ENCODE data around the gene SORL1. TPM values are rescaled to one million over a fixed set of nuclear protein-coding genes. Genes with fewer than 3 reads are reported as not detected.

Gene SORL1
- total RNA-seq, 1 donor from 2014 or later: 46.0 TPM

DNA sequence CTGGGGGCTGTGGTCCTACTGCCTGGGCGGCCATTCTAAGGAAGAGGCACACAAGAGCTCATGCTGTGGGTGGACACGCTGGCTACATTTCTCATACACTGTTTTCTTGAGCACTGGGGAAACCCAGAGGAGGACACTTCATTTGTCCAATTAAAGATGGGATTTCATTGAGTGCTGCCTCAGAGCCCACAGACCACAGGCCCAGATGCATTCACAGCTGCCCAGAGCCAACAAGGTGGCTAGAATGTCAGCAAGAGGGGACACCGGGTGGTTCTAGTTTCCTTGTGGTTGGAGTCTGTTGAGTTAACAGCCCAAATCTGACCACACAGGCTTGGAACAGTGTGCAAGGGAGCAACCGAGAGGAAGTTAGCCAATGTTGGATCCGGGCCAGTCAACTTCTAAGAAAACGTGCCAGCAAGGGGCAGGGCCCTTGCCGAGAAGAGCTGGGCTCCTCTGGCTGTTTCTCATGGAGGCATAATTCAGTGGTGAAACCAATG is 35.0 kb upstream of the SORL1 start:
- Histone ChIP-seq H3K36me3 (no peaks in the 10 kb centered on the region), H3K9ac (no peak overlapping the region), H4K20me1 (ENCODE audit: low read depth) (no peaks in the 10 kb centered on the region), H3F3A (ENCODE audit: low read depth) (no peaks in the 10 kb centered on the region), H3K4me3 (no peak overlapping the region), H3K79me2 (ENCODE audit: low read depth) (no peaks in the 10 kb centered on the region), H3K27ac (no peak overlapping the region), H2AFZ (replicated peaks) (peak overlapping the region; percentile 70), H3K27me3 (no peaks in the 10 kb centered on the region), H3K9me3 (ENCODE audit: low read depth) (no peaks in the 10 kb centered on the region), H3K4me1 (no peaks in the 10 kb centered on the region), H3K4me2 (no peak overlapping the region)
- Mint-ChIP-seq H3K4me3 (no peak overlapping the region), H3K27ac (peak overlapping the region; percentile 22), H3K9me3 (no peaks in the 10 kb centered on the region), H3K27me3 (ENCODE audit: insufficient read depth, low read depth) (peaks cover 6% of the 10 kb centered on the region), H3K36me3 (no peaks in the 10 kb centered on the region), H3K4me1 (peaks cover 4% of the 10 kb centered on the region)
- TF ChIP-seq, protein P1, sequence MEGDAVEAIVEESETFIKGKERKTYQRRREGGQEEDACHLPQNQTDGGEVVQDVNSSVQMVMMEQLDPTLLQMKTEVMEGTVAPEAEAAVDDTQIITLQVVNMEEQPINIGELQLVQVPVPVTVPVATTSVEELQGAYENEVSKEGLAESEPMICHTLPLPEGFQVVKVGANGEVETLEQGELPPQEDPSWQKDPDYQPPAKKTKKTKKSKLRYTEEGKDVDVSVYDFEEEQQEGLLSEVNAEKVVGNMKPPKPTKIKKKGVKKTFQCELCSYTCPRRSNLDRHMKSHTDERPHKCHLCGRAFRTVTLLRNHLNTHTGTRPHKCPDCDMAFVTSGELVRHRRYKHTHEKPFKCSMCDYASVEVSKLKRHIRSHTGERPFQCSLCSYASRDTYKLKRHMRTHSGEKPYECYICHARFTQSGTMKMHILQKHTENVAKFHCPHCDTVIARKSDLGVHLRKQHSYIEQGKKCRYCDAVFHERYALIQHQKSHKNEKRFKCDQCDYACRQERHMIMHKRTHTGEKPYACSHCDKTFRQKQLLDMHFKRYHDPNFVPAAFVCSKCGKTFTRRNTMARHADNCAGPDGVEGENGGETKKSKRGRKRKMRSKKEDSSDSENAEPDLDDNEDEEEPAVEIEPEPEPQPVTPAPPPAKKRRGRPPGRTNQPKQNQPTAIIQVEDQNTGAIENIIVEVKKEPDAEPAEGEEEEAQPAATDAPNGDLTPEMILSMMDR (IDR thresholded peaks at IDR 0.05): no peak
- TF ChIP-seq EZH2phosphoT487 (IDR thresholded peaks at IDR 0.05): no peak
- TF ChIP-seq EZH2 (IDR thresholded peaks at IDR 0.05): no peak
- DNase-seq (ENCODE audit: low spot score): no peak

DNA sequence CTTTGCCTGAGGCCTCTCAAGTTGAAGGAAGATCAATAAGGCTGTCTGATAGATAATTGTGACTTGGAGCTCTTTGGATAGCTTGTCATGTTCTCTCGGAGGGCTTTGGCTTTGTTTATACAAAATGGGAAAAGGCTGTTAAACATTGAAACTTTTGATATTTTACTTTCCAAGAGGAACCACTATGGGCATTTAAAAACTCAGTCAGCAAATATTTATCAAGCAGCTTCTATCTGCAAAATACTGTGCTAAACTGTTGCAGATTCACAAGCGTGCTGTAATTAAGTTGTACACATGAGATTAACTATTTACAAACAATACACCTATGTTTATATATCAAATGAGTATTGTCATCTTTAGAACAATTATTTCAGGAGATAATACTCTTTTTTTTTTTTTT is 34.5 kb upstream of the SORL1 start:
- Histone ChIP-seq H3K27ac (no peak overlapping the region), H3K27me3 (no peaks in the 10 kb centered on the region), H2AFZ (replicated peaks) (peak overlapping the region; percentile 70)

DNA sequence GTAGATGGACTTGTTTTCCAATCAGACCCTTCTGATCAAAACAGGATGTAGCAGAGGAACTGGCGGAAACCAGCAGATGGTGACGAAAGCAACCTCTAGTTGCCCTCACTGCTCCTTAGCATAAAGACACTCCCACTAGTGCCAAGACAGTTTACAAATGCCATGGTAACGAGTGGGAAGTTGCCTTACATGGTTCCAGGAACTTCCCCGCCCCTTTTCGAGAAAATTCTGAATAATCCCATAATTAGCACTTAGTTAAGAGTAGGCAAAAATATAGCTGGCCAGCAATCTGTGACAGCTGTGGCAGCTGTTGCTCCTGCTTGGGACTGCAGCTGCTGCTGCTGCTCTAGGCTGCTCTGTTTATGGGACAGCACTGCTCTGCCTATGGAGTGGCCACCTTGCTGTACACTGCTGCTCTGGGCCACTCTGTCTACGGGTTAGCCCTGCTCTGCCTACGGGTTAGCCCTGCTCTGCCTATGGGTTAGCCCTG is 33.4 kb upstream of the SORL1 start:
- Histone ChIP-seq H3K4me2 (no peak overlapping the region), H3K36me3 (no peaks in the 10 kb centered on the region), H3K79me2 (ENCODE audit: low read depth) (no peaks in the 10 kb centered on the region), H3K4me1 (no peaks in the 10 kb centered on the region), H3F3A (ENCODE audit: low read depth) (no peaks in the 10 kb centered on the region), H3K9ac (no peak overlapping the region), H3K27ac (no peak overlapping the region), H3K4me3 (no peak overlapping the region), H3K27me3 (no peaks in the 10 kb centered on the region), H4K20me1 (ENCODE audit: low read depth) (no peaks in the 10 kb centered on the region), H3K9me3 (ENCODE audit: low read depth) (no peaks in the 10 kb centered on the region), H2AFZ (replicated peaks) (no peak overlapping the region)
- Mint-ChIP-seq H3K4me1 (peaks cover 4% of the 10 kb centered on the region), H3K9me3 (no peaks in the 10 kb centered on the region), H3K36me3 (no peaks in the 10 kb centered on the region), H3K4me3 (no peak overlapping the region), H3K27ac (no peak overlapping the region), H3K27me3 (ENCODE audit: insufficient read depth, low read depth) (peaks cover 2% of the 10 kb centered on the region)
- TF ChIP-seq EZH2phosphoT487 (IDR thresholded peaks at IDR 0.05): no peak
- DNase-seq (ENCODE audit: low spot score): no peak

More for the DNA sequence above, 34.5 kb upstream of the SORL1 start:
- TF ChIP-seq EZH2phosphoT487 (IDR thresholded peaks at IDR 0.05) (no peak), EZH2 (IDR thresholded peaks at IDR 0.05) (no peak)
- TF ChIP-seq, protein P1 (IDR thresholded peaks at IDR 0.05): no peak
- no peaks in the 10 kb centered on the region for H3F3A ChIP-seq (ENCODE audit: low read depth)
- Mint-ChIP-seq H3K4me1 (peaks cover 4% of the 10 kb centered on the region), H3K27me3 (ENCODE audit: insufficient read depth, low read depth) (peaks cover 2% of the 10 kb centered on the region), H3K27ac (no peak overlapping the region), H3K36me3 (no peaks in the 10 kb centered on the region), H3K9me3 (no peaks in the 10 kb centered on the region), H3K4me3 (no peak overlapping the region)
- no peaks in the 10 kb centered on the region for H4K20me1 ChIP-seq (ENCODE audit: low read depth)
- H3K4me3 ChIP-seq: no peak overlapping the region
- H3K4me1 ChIP-seq: no peaks in the 10 kb centered on the region
- H3K9me3 ChIP-seq (ENCODE audit: low read depth): no peaks in the 10 kb centered on the region
- no peaks in the 10 kb centered on the region for H3K79me2 ChIP-seq (ENCODE audit: low read depth)
- H3K9ac ChIP-seq: no peak overlapping the region
- H3K36me3 ChIP-seq: no peaks in the 10 kb centered on the region
- no peak overlapping the region for H3K4me2 ChIP-seq
- DNase-seq (ENCODE audit: low spot score): no peak

DNA sequence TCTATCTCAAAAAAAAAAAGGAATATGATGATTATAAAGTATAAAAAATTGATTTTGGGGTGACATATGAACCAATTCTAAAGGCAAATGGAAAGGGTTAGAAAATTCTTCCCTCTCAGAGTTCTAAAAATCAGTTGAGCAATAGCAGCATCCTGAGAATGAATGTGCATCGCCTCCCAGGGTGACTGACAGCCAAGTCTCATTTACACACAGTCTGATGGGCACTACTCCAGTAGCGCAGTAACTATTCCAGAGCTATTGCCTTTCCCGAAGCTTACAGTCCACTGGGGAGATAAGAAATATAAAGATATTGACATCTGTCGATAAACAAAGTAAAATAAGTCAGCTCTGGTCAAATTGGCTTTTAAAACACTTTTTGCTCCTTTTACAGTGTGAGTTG is 32.3 kb upstream of the SORL1 start:
- Mint-ChIP-seq H3K9me3 (no peaks in the 10 kb centered on the region), H3K27me3 (ENCODE audit: insufficient read depth, low read depth) (peaks cover 8% of the 10 kb centered on the region), H3K4me1 (peaks cover 4% of the 10 kb centered on the region), H3K4me3 (no peak overlapping the region), H3K36me3 (no peaks in the 10 kb centered on the region), H3K27ac (no peak overlapping the region)
- no peaks in the 10 kb centered on the region for H3K9me3 ChIP-seq (ENCODE audit: low read depth)
- no peak overlapping the region for H3K4me2 ChIP-seq
- no peak overlapping the region for H3K4me3 ChIP-seq
- no peaks in the 10 kb centered on the region for H3F3A ChIP-seq (ENCODE audit: low read depth)
- TF ChIP-seq, protein P1 (IDR thresholded peaks at IDR 0.05): no peak
- TF ChIP-seq EZH2 (IDR thresholded peaks at IDR 0.05): no peak
- TF ChIP-seq EZH2phosphoT487 (IDR thresholded peaks at IDR 0.05): no peak
- H3K9ac ChIP-seq: no peak overlapping the region
- H3K4me1 ChIP-seq: no peaks in the 10 kb centered on the region
- DNase-seq (ENCODE audit: low spot score): no peak
- H3K27ac ChIP-seq: no peak overlapping the region
- no peaks in the 10 kb centered on the region for H3K79me2 ChIP-seq (ENCODE audit: low read depth)
- no peaks in the 10 kb centered on the region for H3K36me3 ChIP-seq
- no peaks in the 10 kb centered on the region for H3K27me3 ChIP-seq
- no peak overlapping the region for H2AFZ ChIP-seq (replicated peaks)
- no peaks in the 10 kb centered on the region for H4K20me1 ChIP-seq (ENCODE audit: low read depth)
